IPS-15b (cell line): ENCODE results near the gene ATP2C2.

Source experiments
- H3K27me3 ChIP-seq: one replicate; pipeline ENCODE4 v1.6.1; 2013; ENCODE audit warnings: low read length; ENCODE audit not compliant: control insufficient read depth, insufficient read depth
- H3K36me3 ChIP-seq: one replicate; pipeline ENCODE4 v1.6.1; 2013; ENCODE audit warnings: low read length; ENCODE audit not compliant: control insufficient read depth, insufficient read depth
- H3K4me1 ChIP-seq: one replicate; pipeline ENCODE4 v1.6.1; 2013; ENCODE audit warnings: mild to moderate bottlenecking, low read length; ENCODE audit not compliant: control insufficient read depth, insufficient read depth
- H3K4me3 ChIP-seq: one replicate; pipeline ENCODE4 v1.5.1; 2013; ENCODE audit warnings: low read depth, low read length
- H3K9ac ChIP-seq: one replicate; pipeline ENCODE4 v1.6.1; 2013; ENCODE audit warnings: low read depth, mild to moderate bottlenecking, low read length
- H3K9me3 ChIP-seq: one replicate; pipeline ENCODE4 v1.6.1; 2013; ENCODE audit warnings: mild to moderate bottlenecking, low read length; ENCODE audit not compliant: control insufficient read depth, insufficient read depth

The ATP2C2 gene, protein sequence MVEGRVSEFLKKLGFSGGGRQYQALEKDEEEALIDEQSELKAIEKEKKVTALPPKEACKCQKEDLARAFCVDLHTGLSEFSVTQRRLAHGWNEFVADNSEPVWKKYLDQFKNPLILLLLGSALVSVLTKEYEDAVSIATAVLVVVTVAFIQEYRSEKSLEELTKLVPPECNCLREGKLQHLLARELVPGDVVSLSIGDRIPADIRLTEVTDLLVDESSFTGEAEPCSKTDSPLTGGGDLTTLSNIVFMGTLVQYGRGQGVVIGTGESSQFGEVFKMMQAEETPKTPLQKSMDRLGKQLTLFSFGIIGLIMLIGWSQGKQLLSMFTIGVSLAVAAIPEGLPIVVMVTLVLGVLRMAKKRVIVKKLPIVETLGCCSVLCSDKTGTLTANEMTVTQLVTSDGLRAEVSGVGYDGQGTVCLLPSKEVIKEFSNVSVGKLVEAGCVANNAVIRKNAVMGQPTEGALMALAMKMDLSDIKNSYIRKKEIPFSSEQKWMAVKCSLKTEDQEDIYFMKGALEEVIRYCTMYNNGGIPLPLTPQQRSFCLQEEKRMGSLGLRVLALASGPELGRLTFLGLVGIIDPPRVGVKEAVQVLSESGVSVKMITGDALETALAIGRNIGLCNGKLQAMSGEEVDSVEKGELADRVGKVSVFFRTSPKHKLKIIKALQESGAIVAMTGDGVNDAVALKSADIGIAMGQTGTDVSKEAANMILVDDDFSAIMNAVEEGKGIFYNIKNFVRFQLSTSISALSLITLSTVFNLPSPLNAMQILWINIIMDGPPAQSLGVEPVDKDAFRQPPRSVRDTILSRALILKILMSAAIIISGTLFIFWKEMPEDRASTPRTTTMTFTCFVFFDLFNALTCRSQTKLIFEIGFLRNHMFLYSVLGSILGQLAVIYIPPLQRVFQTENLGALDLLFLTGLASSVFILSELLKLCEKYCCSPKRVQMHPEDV

DNA sequence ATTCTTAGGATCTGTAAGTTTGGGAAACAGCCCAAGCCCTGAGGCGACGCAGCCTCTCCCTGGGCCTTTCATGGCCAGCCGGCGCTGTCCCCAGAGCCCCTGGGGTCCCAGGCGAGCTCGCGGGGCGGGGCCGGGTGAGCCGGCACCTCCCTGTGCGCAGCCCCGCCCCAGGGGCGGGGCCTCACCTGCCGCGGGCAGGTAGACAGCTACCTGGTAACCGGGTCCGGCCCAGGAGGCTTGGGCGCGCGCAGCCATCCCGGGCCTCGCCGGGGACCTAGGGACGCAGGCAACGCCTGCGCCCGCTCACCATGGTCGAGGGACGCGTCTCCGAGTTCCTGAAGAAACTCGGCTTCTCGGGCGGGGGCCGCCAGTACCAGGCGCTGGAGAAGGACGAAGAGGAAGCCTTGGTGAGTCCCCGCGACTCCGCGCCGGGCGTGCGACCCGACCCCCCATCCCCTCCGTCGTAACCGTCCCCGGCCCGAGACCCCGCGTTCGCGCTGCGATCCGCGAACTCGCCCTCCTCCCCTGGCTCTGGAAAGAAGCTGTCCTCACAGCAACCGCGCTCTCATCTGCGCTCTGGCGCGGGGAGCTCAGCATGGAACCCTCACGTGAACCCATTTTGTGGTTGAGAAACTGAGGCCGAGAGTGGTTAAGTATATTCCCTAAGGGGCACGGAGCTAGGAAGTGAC is at the start of gene ATP2C2:
Gene ATP2C2 (plus strand): TSS at position 231 of the 689 bp plus-strand sequence. CDS start 78 bp downstream, at position 309.
- no peaks in the 10 kb centered on the region for H3K36me3 ChIP-seq
- peaks cover 7% of the 10 kb centered on the region for H3K4me1 ChIP-seq
- H3K9me3 ChIP-seq, result no peaks in the 10 kb centered on the region
- peaks cover 19% of the 10 kb centered on the region for H3K27me3 ChIP-seq
- H3K4me3 ChIP-seq, result peak within 1 kb of the TSS; percentile 73
- H3K9ac ChIP-seq, result no peak within 1 kb of the TSS

DNA sequence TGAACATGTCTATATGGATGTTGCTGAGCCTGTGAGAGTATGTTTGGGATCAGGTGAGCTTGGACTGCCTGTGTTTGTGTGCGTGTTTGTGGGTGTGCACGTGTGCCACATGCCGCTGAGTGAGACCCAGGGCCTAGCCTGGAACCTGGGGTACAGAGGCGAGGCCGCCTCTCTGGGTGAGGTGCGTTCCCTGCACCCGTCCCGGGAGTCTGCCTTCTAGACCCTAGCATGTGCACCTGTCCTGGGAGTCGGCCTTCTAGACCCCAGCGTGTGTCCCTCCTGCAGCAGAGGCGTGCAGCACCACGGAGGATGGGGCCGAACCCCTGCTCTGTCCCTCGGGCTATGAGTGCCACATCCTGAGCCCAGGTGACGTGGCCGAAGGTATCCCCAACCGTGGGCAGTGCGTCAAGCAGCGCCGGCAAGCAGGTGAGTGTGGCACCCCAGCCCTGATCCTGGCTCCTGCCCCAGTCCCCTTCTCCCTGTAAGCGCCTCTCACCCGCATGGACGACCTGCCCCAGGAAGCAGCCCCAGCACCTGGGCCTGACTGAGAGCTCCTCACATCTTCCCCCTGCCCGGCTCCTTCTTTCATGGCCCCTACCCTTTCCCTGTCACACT is 49.1 kb upstream of the ATP2C2 start:
- Histone ChIP-seq H3K4me3 (no peak overlapping the region), H3K27me3 (no peaks in the 10 kb centered on the region), H3K9ac (no peak overlapping the region), H3K4me1 (no peaks in the 10 kb centered on the region), H3K9me3 (no peaks in the 10 kb centered on the region), H3K36me3 (no peaks in the 10 kb centered on the region)

DNA sequence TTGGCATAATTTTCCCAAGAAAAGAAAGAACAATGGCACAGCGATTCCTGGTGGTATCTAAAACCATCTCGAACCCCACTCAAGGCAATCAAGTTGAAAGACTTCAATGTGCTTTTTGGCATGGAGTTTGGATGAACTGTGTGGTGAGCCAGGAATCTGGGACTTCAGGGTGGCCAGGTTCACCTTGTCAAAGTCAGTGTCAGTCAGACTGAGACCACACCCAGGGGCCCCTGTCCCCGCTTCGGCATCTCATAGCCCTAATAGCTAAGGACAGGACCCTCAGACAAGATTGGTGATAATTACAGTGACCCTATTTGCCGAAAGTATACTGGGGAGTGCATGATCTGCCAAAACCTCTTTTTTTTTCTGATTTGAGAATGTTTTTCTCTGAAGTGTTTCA is 47.8 kb upstream of the ATP2C2 start:
- no peak overlapping the region for H3K9ac ChIP-seq
- H3K9me3 ChIP-seq, result no peaks in the 10 kb centered on the region
- no peaks in the 10 kb centered on the region for H3K36me3 ChIP-seq
- no peaks in the 10 kb centered on the region for H3K27me3 ChIP-seq
- no peaks in the 10 kb centered on the region for H3K4me1 ChIP-seq
- H3K4me3 ChIP-seq, result no peak overlapping the region

DNA sequence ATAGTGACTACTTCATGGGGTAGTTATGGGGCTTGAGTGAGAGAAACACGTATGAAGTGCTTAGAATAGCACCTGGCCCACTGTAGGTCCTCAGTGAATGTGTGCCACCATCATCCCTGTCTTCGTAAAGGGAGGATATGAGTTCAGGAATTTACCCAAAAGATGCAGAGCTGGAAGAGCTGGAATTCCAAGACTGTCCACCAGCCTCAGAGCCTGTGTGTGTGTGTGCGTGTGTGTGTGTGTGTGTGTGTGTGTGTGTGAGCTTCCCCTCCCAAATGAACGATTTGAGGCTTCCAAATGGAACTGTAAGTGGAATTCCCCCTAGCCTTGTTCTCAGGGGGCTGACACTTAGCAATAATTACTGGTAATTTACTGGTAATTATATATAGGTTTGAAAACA is 46.4 kb upstream of the ATP2C2 start:
- Histone ChIP-seq H3K27me3 (no peaks in the 10 kb centered on the region), H3K36me3 (no peaks in the 10 kb centered on the region), H3K9me3 (no peaks in the 10 kb centered on the region), H3K4me3 (no peak overlapping the region), H3K9ac (no peak overlapping the region), H3K4me1 (no peaks in the 10 kb centered on the region)

DNA sequence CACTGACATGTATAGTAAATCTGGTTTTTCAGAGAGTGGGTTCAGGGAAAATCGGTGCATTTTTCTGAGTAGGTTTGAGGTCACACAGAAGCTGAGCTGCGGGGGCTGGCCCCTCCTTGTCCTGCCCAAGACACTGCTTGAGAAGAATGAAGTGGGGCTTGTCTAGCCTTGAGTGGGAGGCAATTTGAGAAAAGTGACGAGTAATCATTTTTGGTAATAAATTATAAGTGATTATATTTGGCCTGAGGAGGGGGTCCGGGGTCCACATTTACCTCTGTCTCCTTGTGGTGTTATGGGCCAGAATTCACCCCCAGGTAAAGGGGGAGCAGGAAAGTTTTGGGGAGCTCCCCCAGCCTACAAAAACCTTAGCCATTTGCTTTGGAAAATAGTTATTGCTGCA is 45.6 kb upstream of the ATP2C2 start:
- no peaks in the 10 kb centered on the region for H3K27me3 ChIP-seq
- no peaks in the 10 kb centered on the region for H3K36me3 ChIP-seq

DNA sequence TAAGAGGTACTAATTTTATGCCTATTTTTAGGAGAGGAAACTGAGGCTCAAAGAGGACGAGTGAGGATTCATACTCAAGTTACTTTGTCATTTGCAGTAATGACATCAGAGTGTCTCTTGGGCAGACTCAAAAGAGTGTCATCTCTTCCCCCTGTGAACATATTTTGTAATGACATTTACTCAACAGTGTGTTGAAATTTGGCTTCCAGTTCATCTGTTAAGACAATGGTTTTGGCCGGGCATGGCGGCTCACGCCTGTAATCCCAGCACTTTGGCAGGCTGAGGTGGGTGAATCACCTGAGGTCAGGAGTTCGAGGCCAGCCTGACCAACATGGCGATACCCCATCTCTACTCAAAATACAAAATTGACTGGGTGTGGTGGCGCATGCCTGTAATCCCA is 44.7 kb upstream of the ATP2C2 start:
- H3K9ac ChIP-seq, result no peak overlapping the region
- no peaks in the 10 kb centered on the region for H3K9me3 ChIP-seq
- H3K4me1 ChIP-seq, result no peaks in the 10 kb centered on the region
- no peak overlapping the region for H3K4me3 ChIP-seq
- H3K27me3 ChIP-seq, result no peaks in the 10 kb centered on the region
- H3K36me3 ChIP-seq, result no peaks in the 10 kb centered on the region

More for the DNA sequence above, 45.6 kb upstream of the ATP2C2 start:
- Histone ChIP-seq H3K4me1 (no peaks in the 10 kb centered on the region), H3K9me3 (no peaks in the 10 kb centered on the region), H3K4me3 (no peak overlapping the region), H3K9ac (no peak overlapping the region)

DNA sequence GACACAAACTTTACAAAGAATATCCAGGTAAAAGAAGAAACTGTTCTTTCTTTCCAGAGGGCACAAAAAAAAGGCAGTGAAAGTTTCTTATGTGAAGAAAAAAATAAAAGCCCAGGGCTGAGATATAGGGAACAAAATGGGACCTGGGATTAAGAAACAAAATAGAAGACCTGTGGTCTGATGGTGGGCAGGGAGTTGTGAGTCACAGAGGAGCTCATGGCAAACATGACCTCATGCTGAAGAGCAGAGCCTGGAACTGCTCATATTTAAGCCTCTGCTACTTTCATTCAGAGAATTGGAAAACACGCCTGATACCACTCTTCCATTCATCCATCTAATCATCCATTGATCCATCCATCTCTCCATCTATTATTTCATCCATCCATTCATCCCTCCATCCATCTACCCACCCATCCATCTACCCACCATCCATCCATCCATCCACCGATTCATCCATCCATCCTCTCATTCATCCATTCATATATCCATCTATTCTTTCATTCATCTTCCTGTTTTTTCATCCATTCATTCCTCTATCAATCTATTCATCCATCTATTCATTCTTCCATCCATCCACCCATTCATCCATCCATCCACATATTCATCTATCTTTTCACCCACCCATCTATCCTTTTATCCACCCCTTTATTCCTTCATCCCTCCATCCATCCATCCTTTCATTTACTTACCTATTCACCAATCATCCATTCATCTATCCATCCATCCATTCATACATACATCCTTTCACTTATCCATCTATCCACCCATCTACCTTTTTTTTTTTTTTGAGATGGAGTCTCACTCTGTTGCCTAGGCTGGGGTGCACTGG is 43.7 kb upstream of the ATP2C2 start:
- no peak overlapping the region for H3K9ac ChIP-seq
- no peaks in the 10 kb centered on the region for H3K27me3 ChIP-seq
- no peaks in the 10 kb centered on the region for H3K9me3 ChIP-seq
- no peaks in the 10 kb centered on the region for H3K4me1 ChIP-seq
- no peaks in the 10 kb centered on the region for H3K36me3 ChIP-seq
- no peak overlapping the region for H3K4me3 ChIP-seq

DNA sequence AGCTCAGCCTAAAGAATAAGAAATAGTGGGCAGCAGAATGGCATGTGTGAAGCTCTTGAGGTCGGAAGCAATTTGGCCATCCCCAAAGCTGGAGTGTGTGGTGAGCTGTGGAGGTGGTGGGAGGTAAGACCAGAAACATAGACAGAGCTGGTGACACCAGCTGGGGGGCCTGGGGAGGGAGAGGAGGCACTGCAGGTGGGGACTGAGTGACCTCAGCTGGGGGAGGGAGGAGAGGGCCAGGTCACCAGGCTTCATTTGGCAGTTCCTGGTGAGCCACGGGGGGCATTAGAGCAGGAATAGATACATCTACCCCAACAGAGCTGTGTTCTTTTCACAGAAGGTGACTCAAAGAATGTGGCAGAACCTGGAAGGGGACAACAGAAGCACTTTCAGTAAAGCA is 41.8 kb upstream of the ATP2C2 start:
- no peaks in the 10 kb centered on the region for H3K36me3 ChIP-seq
- H3K27me3 ChIP-seq, result no peaks in the 10 kb centered on the region
- H3K9me3 ChIP-seq, result no peaks in the 10 kb centered on the region
- no peak overlapping the region for H3K4me3 ChIP-seq
- H3K4me1 ChIP-seq, result no peaks in the 10 kb centered on the region
- H3K9ac ChIP-seq, result no peak overlapping the region

DNA sequence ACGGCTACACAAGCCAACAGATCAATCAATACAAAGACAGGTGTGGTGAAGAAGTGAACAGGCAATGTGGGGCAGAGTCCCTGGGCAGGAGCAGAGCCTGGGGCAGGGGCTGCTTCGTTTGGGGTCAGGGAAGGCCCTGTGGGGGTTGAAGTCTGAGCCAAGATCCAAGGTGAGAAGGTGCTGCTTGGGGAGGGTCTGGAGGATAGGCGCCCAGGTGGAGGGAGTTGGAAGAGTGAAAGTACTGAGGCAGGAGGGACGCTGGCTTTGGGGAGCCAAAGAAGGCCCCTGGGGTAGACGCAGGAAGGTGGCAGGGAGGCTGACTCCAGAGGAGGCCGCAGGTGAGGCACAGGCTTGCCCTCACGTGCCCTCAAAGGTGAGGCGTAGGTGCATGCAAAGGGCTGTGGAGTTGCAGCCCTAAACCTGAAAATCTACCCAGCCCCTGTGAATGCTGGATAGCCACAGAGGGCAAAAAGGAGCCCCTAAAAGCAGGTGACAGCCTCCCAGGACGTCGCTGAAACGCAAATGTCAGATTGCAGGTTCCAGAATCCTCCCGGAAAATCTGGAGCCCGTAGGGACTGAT is 40.3 kb upstream of the ATP2C2 start:
- H3K9me3 ChIP-seq, result no peaks in the 10 kb centered on the region
- no peaks in the 10 kb centered on the region for H3K27me3 ChIP-seq
- no peaks in the 10 kb centered on the region for H3K36me3 ChIP-seq
- no peak overlapping the region for H3K9ac ChIP-seq
- no peak overlapping the region for H3K4me3 ChIP-seq
- peaks cover under 1% of the 10 kb centered on the region for H3K4me1 ChIP-seq

DNA sequence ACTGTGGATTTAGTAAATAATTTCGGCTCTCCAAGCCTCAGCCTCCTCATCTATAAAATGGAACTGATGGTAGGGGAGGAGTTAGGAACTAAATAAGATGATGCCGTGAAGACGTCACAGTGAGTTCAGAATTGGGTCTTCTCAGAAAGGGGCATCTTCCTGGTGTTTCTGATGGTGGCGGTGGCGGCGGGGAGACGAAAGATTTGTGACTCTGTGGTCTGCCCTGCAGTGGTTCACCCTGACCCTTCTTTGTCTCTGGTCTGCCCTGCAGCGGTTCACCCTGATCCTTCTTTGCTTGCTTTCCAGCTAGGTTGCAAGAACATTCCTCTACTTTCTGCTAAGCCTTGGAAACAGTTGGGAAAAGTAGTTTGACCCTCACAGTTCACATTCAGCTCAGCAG is 39.3 kb upstream of the ATP2C2 start:
- no peaks in the 10 kb centered on the region for H3K9me3 ChIP-seq
- H3K4me1 ChIP-seq, result peaks cover 6% of the 10 kb centered on the region
- no peaks in the 10 kb centered on the region for H3K27me3 ChIP-seq
- H3K36me3 ChIP-seq, result no peaks in the 10 kb centered on the region
- no peak overlapping the region for H3K9ac ChIP-seq
- no peak overlapping the region for H3K4me3 ChIP-seq
